Epithelial cell of esophagus (primary cell): ENCODE data around the gene RAB10.
A peak's percentile ranks its signal among the peaks of the same experiment; 100 is the strongest.
"Not testable (repeated sequence)": the region's sequence is repeated elsewhere in the genome, so short reads cannot be mapped to it uniquely, and the experiment has no call there.

Source experiments
- DNase-seq: peaks from one replicate; pipeline ENCODE4 v3.0.0; 2010; ENCODE audit warnings: low read depth
- H3K4me3 ChIP-seq: 2 replicates; pipeline ENCODE4 v1.5.1; 2011; ENCODE audit warnings: mild to moderate bottlenecking, low read length, control low read depth
- CTCF ChIP-seq: IDR thresholded peaks from 2 replicates; pipeline ENCODE4 v1.5.1; 2011; ENCODE audit warnings: low read depth, mild to moderate bottlenecking, low read length, control low read depth, inconsistent platforms; ENCODE audit not compliant: insufficient read depth; ENCODE audit errors: missing control alignments

Gene RAB10

GRCh38 chr2:26081556-26081955 is 47.7 kb downstream of the RAB10 start:
- no peak overlapping the region for H3K4me3 ChIP-seq
- TF ChIP-seq CTCF: no peak
- DNase-seq: no peak

- DNase-seq: peak; percentile 43
- H3K4me3 ChIP-seq: no peak overlapping the region
- no peak for TF ChIP-seq CTCF
These were observed 52.3 kb downstream of the RAB10 start for GRCh38 chr2:26086155-26086637.

- H3K4me3 ChIP-seq: no peak overlapping the region
- DNase-seq: no peak
- TF ChIP-seq CTCF: no peak
These were observed 52.9 kb downstream of the RAB10 start for GRCh38 chr2:26086779-26087178.

- peak; percentile 71 for TF ChIP-seq CTCF
- no peak overlapping the region for H3K4me3 ChIP-seq
- peak; percentile 27 for DNase-seq
These were observed 54.3 kb downstream of the RAB10 start for GRCh38 chr2:26088038-26088643.

GRCh38 chr2:26088931-26089330 is 55.0 kb downstream of the RAB10 start:
- DNase-seq, H3K4me3 ChIP-seq: not testable (repeated sequence)

- DNase-seq: no peak
- no peak overlapping the region for H3K4me3 ChIP-seq
- TF ChIP-seq CTCF: no peak
These were observed 55.5 kb downstream of the RAB10 start for GRCh38 chr2:26089337-26089736.

GRCh38 chr2:26095758-26096157 is 61.9 kb downstream of the RAB10 start:
- H3K4me3 ChIP-seq: no peak overlapping the region
- TF ChIP-seq CTCF: no peak
- no peak for DNase-seq
